Measurements from ENCODE around the gene SND1. TPM values are rescaled to one million over a fixed set of nuclear protein-coding genes. Genes with fewer than 3 reads are reported as not detected.

The SND1 gene
- total RNA-seq, 1 experiment from 2014 or later = 218 TPM

GRCh38 chr7:127793582-127793981 is 141.6 kb downstream of the SND1 start:
- Mint-ChIP-seq H3K9me3 (no peaks in the 10 kb centered on the region), H3K4me3 (no peak overlapping the region), H3K4me1 (peaks cover 37 to 41% of the 10 kb centered on the region in 2 experiments), H3K27ac (no peak overlapping the region), H3K27me3 (ENCODE audit: low read depth) (no peaks in the 10 kb centered on the region), H3K36me3 (ENCODE audit: insufficient read depth in 1 of 3, low read depth in 3 of 3) (no peaks in the 10 kb centered on the region; a peak in 1 of 7 replicates)
- Histone ChIP-seq H3K79me2 (ENCODE audit: insufficient read depth, low read length) (peaks cover 3% of the 10 kb centered on the region; the same call in 1 of the 2 replicates), H2AFZ (ENCODE audit: low read length) (no peak overlapping the region), H3K23ac (ENCODE audit: insufficient read length, low read depth, low read length) (no peak overlapping the region), H2BK15ac (ENCODE audit: low read depth, low read length) (no peak overlapping the region), H2BK5ac (ENCODE audit: insufficient read length, low read length) (no peak overlapping the region), H4K91ac (ENCODE audit: insufficient read length, low read depth, low read length) (no peak overlapping the region), H3K4ac (ENCODE audit: low read depth, low read length) (no peak overlapping the region), H3K56ac (ENCODE audit: insufficient read length, low read depth, low read length) (no peak overlapping the region), H3K27me3 (ENCODE audit: insufficient read depth, low read length) (no peaks in the 10 kb centered on the region), H3K18ac (ENCODE audit: insufficient read length, low read depth, low read length) (no peak overlapping the region), H3K27ac (ENCODE audit: insufficient read length, low read depth, low read length) (no peak overlapping the region), H3K4me1 (ENCODE audit: insufficient read depth, low read length) (peaks cover 3% of the 10 kb centered on the region; the same call in 1 of the 2 replicates), H2AK5ac (ENCODE audit: insufficient read length, low read length) (no peak overlapping the region), H3K23me2 (ENCODE audit: insufficient read length, low read depth, low read length, poor library complexity, severe bottlenecking) (no peaks in the 10 kb centered on the region), H3K4me2 (ENCODE audit: insufficient read depth, insufficient read length, low read length) (no peak overlapping the region), H2BK12ac (ENCODE audit: insufficient read length, low read depth, low read length) (no peak overlapping the region), H4K20me1 (ENCODE audit: control insufficient read depth, insufficient read depth, insufficient read length) (no peaks in the 10 kb centered on the region), H3K14ac (ENCODE audit: insufficient read depth, low read length) (no peak overlapping the region), H3T11ph (ENCODE audit: low read length) (no peak overlapping the region), H3K9me3 (ENCODE audit: control insufficient read depth, low read depth, low read length) (no peaks in the 10 kb centered on the region), H4K5ac (ENCODE audit: insufficient read length, low read depth, low read length) (no peak overlapping the region), H2BK20ac (ENCODE audit: low read depth, low read length, poor library complexity, severe bottlenecking) (no peak overlapping the region), H3K9ac (ENCODE audit: extremely low read depth, insufficient read length, low read length) (no peak overlapping the region), H3K79me1 (ENCODE audit: insufficient read depth, low read depth, low read length, poor library complexity, severe bottlenecking) (peaks cover 4% of the 10 kb centered on the region), H2BK120ac (ENCODE audit: low read depth, low read length, poor library complexity, severe bottlenecking) (no peak overlapping the region), H4K8ac (replicated peaks; ENCODE audit: insufficient read length, low read depth, low read length) (no peak overlapping the region)
- no peak for TF ChIP-seq CTCF (conservative IDR thresholded peaks at IDR 0.05)
- WGBS (ENCODE audit: extremely low coverage, insufficient read length, low lambda C conversion rate) = no CpG with 5 or more reads among the region's 4 CpGs
- DNase-seq = no peak

Data from H9 (cell line).